HEK293T (cell line): ENCODE measurements around the gene WDR89.

ENCODE experiments used
- CTBP1 ChIP-seq: fragments of 450-650 bp; IDR thresholded peaks from 2 replicates; pipeline ENCODE4 v1.6.1; 2016; ENCODE audit warnings: borderline replicate concordance
- FOXA1 ChIP-seq: fragments of 450-650 bp; IDR thresholded peaks from 2 replicates; pipeline ENCODE4 v1.6.1; 2016; ENCODE audit warnings: mild to moderate bottlenecking
- FOXM1 ChIP-seq: fragments of 450-650 bp; IDR thresholded peaks from 2 replicates; pipeline ENCODE4 v1.6.1; 2017; ENCODE audit warnings: mild to moderate bottlenecking, borderline replicate concordance
- HDGF ChIP-seq: fragments of 450-650 bp; IDR thresholded peaks from 2 replicates; pipeline ENCODE4 v1.6.1; 2017; ENCODE audit warnings: antibody characterized with exemption, borderline replicate concordance
- LEF1 ChIP-seq: fragments of 450-650 bp; IDR thresholded peaks from 2 replicates; pipeline ENCODE4 v1.6.1; 2017; ENCODE audit warnings: mild to moderate bottlenecking, borderline replicate concordance
- PKNOX1 ChIP-seq: fragments of 450-650 bp; IDR thresholded peaks from 2 replicates; pipeline ENCODE4 v1.6.1; 2016
- SP1 ChIP-seq: fragments of 450-650 bp; IDR thresholded peaks from 2 replicates; pipeline ENCODE4 v1.6.1; 2017
- SUZ12 ChIP-seq: fragments of 450-650 bp; IDR thresholded peaks from 2 replicates; pipeline ENCODE4 v1.6.1; 2016; ENCODE audit warnings: mild to moderate bottlenecking
- TARDBP ChIP-seq: fragments of 450-650 bp; IDR thresholded peaks from 2 replicates; pipeline ENCODE4 v1.6.1; 2016
- ZNF384 ChIP-seq: fragments of 450-650 bp; IDR thresholded peaks from 2 replicates; pipeline ENCODE4 v1.6.1; 2016

- TF ChIP-seq TARDBP (no peak), LEF1 (no peak), SUZ12 (no peak), SP1 (no peak), FOXM1 (no peak), HDGF (no peak), ZNF384 (no peak), CTBP1 (no peak), PKNOX1 (no peak), FOXA1 (no peak)
Measured at GRCh38 chr14:63594455-63595372, 47.0 kb downstream of the WDR89 start.
